Fibroblast of skin of abdomen (primary cell): ENCODE measurements around the gene GABRR2.
"Not testable (repeated sequence)": the region's sequence is repeated elsewhere in the genome, so short reads cannot be mapped to it uniquely, and the experiment has no call there.

ENCODE experiments used
- DNase-seq: peaks from one replicate; pipeline ENCODE4 v3.0.0-alpha.2; 2013

Gene GABRR2

DNA sequence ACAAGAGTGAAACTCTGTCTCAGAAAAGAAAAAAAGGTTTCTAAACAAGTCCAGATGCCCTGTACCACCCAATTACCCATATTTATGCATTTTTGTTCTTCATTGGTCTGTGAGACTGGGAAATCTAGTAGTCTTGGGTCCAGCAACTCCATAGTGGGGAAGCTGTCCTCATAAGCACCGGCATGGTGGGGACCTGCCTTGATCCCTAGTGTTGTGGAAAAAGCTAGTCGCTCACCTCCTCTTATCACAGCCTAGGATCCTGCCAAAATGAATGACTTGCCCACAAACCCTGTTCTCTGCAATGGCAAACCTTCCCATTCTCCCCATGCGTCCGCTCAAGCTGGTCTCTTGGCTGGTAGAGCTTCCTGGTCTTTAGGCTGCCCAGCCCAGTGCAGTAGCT is 59.7 kb downstream of the GABRR2 start:
- no peak for DNase-seq

DNA sequence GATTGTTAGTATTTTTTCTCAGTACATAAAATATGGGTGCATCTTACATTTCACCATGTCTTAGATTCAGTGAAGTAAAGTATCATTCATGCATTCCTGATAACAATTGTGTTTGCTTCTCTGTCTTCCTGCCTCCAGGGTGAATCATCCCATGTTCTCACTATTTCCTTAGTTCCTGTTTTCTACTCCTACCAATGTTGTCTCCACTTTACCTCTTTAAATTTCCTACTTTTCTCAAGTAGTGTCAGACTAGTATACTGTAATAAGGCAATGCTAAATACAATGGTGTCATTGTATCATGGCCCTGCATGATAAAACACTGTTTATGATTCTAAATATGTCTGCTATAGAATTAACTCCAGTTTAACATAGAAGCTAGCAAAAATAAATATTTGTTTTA is 60.5 kb downstream of the GABRR2 start:
- no peak for DNase-seq

DNA sequence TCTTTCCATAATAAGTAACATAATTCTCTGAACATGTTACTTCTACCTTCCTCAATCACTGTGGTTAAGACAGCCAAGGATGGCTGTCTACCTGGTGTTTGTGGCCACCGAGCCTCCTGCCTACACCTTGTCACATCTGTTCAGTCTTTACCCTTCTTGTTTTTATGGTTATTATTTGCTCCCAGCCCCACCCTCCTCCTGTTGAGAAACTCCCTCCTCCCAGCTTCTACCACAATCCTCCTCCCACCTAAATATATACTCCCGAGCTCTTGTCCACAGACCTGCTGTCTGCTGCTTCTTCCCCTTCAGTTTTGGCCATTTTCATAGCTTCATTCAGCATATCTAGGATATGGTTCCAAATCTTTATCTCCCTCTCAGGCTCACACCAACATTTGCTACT is 62.2 kb downstream of the GABRR2 start:
- DNase-seq = no peak

DNA sequence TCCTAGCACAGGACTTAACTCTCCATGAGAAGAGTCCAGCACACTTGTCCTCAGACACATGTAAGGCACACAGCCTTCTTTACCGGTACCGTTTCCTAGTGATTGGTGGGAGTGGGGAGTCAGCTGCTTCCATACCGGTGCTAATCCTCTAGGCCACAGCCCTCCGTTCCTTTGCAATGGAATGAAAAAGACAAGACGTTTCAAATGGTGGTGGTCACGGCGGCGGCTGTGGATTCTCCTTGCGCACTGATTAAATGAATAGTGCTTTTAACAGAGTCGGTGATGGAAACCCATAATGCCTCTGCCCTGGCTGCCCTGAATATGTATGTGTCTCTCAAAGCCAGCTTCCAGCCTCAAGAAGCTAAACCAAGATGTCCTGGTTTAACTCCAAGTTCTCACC is 63.1 kb downstream of the GABRR2 start:
- no peak for DNase-seq

DNA sequence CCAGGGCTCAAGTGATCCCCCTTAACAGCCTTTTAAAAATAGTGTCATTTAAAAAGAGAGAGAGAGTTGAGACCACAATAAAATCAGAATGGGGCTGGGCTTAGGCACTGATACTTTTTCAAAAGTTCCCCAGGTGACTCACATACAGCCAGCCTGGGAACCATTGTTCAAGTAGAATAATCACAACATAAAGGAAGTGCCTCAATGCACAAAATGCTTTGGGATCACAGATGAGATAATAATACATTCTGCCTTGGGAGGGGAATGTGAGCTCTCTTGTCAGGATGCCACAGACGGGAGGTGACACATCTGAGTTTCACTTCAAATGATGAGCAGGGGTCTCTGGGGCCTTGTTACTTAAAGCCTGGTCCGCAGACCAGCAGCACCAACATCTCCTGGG is 63.9 kb downstream of the GABRR2 start:
- no peak for DNase-seq

DNA sequence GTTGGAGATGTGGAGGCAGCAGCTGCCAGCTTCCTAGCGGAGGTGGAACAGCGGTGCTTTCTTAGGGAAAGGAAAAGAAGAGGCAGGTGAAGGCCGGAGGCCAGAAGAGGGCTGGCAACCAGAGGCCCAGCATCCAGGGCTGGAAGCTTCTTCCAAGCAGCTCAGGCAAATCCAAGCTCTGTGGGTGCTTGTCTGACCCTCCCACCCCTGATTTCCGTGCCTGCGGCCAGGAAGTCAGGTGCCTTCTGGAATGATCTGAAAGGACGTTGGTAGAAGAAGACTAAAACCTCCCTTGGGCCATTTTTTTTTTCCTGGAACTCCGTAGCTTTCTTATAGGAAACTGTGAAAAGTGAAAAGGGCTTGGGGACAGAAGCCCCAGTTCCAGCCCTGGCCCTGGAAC is 64.9 kb downstream of the GABRR2 start:
- DNase-seq = no peak

DNA sequence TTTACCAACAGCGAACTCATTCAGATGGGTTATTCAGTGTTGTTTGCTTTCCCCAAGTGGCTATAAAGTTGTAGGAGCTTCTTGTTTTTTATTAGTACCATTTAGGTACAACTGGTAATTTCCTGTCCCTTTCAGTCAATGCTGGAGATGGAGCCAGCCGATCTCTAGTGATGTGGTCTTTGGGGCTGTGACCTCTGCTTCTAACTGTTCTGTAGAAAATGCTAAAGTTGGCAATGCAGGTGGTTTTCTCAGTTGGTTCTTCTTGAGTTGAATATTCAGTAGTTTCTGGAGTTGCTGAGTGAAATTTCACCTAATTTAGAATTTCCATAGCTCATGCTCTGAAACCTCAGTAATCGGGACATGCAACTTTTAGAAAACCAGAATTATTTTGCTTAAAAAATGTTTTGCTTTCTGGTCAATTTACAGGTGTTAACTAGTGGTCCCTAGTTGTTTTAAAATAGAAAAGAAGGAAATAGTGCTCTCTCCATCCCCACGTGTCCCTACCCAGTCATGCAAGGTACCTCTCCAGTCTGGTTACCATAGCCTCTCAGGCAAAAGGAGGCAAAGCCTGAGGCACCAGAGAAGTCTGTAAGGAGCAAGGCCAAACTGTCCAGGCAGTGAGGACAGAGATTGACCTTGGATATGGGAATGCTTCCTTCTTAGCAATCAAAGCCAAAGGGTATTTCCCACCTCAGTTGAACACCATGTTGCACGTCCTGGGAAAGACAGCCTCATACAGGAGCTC is 70.7 kb downstream of the GABRR2 start:
- DNase-seq = no peak

DNA sequence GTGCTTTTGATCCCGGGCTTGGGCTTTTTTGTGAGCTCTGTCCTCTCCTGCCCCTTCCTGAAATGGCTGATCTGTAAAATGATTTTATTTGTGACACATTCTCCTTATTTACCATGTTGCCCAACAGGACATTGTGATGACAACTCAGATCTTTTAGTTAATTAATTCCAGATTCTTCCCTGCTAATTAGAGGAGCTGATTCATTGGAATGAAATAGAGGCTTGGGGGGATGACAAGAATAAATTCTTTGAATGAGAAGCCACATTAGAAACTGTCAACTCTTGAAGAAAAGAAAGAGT is 71.8 kb downstream of the GABRR2 start:
- peak; percentile 44 for DNase-seq

DNA sequence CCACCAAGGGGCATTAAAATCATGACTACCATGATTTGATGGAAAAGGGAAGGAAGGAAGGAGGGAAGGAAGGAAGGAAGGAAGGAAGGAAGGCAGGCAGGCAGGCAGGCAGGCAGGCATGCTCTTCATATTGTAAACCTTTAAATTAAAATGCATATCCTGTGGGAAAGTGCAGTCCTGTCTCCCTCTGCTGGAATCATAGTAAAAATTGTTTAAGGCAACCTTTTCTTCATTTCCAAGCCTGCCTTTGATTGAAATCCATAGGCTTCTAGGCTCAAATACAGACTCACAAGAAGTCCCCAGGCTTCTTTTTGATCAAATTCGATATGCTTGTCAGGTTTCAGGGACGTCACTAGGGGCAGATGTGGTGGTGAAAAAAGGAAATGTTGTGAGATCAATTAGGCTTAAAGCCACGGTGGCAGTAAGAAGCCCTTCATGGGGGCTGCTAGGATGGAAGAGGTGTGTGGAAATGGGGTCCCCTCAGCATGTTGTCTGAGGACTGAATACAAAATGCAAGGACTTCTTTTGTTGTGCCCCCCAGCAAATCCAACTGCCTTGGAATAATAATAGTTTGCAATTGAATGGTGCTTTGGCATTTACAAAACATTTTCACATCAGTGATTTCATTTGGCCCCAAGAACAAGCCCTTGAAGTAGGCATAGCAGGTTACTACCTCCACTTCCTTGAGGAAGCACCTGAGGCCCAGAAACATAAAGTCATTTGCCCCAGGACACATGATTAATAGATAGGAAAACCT is 72.3 kb downstream of the GABRR2 start:
- peak; percentile 57 for DNase-seq

DNA sequence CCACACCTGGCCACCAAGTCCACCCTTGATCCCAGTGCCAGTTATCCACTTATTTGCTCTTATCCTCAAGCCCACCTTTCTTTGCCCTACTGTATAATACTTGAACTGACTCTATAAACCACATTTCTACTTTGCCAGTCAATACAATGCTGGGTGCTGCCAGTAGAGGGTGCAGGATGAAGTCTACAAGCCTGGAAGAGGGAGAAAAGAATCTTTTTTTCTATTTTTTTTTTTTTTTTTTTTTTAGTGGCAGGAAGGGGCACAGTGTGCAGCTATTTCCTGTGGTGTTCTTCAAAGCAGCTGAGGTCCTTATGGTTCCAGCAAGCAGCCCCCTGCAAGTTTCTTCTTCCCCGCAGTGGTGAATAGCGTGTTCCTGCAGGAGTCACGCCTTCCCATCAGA is 75.8 kb downstream of the GABRR2 start:
- no peak for DNase-seq

DNA sequence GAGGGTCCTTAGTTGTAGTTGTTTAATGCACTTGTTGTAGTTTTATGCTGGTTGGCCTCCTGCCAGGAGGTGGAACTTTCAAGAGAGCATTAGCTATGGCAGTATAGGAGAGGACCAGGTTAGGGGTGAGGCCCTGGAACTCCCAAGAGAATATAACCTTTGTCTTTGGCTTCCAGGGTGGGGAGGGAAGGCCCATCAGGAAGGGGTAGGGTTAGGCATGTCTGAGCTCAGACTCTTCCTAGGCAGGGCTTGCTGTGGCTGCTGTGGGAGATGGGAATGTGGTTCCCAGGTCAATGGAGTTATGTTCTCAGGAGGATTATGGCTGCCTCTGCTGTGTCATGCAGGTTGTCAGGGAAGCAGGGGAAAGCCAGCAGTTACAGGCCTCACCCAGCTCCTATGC is 77.9 kb downstream of the GABRR2 start:
- DNase-seq = no peak

DNA sequence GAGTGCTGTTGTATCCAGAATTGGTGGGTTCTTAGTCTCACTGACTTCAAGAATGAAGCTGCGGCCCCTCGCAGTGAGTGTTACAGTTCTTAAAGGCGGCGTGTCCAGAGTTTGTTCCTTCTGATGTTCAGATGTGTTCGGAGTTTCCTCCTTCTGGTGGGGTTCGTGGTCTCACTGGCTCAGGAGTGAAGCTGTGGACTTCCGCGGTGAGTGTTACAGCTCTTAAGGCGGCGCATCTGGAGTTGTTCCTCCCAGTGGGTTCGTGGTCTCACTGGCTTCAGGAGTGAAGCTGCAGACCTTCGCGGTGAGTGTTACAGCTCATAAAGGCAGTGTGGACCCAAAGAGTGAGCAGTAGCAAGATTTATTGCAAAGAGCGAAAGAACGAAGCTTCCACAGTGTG is 81.5 kb downstream of the GABRR2 start:
- DNase-seq = not testable (repeated sequence)

DNA sequence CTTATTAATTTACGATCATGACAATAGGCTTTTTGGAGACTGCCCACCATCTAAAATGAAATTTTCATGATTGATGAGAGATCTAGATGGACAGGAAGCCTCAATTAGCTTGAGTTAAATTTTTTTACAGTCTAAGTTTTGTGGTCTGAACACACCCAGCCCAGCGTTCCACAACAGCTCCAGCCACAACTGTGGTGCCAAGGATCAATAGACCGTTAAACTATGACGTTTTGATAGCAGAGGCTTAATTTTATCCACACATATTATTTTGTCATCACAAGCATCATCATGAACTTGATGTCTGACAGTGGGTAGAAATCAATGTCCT is 92.4 kb downstream of the GABRR2 start:
- DNase-seq = no peak

DNA sequence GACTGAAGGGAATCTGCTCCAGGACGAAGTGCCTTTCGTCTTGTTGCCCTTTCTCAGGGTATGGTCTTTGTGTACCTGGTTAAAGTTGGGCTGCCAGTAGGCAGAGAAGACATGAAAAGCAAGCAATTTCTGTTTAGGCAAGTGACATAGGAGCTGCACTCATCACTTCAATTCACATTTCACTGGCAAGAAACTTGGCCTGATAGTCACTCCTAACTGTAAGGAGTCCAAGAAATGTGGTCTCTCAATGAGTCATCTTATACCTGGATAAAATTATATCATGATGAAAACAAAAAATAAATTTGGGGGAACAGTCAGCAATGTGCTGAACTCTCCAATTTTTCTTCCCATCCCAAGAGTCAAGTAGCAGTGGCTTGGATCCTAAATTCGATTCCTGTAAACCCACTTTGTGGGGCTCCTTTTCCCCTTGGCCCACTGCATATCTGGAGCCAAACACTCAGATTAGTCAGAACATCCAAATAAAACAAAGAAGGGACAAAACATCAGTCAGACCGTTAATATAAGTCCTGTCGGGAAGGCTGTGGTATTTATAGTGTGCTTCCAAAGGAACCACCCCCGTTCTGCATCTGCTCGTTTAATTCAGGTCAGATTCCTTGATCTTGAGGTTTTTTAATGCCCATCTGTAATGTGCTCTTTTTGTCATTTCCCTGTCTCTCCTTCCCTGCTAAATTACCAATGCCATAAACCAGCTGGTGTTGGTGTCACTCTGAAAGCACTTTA is 93.0 kb downstream of the GABRR2 start:
- no peak for DNase-seq

DNA sequence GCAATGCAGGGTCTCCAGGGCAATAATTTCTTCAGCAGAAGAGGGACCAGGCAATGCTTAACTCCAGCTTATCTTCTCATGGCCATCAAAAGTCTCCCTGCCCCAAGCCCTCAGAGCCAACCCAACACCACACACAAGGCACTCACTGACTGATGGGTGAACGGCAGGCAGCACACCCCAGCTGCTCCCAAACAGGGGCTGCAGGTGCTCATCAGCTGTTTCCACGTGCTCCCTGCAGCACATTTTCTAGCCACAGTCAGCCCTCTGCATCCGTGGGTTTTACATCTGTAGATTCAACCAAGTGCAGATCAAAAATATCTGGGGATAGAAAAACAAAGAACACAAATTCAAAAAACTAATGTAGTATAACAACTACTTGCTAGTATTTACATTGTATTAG is 94.0 kb downstream of the GABRR2 start:
- no peak for DNase-seq

DNA sequence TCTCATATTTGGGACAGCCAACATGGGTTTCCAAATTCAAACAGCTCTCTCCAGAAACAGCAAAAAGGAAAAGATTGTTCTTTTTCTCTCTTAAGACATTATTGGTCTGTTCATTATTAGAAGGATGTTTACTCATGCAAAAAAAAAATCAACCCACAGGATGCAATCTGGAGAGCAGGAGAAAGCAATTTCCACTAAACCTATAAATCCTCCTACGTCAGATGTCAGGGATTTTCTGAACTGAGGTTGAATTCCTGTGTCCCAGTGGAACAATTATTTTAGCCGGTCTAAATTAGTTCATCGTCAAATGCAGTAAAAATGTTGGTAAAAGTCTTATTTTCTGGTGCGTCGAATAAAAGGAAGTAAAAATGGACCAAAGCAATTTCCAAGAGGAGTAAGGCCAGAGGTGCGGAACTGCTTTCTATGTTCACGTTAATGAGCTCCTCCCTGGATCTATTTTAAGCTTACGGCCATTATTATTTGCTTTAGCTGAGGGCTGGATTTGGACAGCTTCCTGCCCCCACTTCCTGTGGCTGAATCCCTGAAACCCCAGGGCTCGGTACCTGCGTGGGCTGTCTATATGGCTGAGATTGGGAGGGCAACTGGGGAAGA is 97.7 kb downstream of the GABRR2 start, which contains the start of gene GABRR1:
Gene GABRR1 (minus strand): TSS at position 60 of the 612 bp plus-strand sequence. CDS start 36 bp downstream, at position 24.
- DNase-seq = no peak

DNA sequence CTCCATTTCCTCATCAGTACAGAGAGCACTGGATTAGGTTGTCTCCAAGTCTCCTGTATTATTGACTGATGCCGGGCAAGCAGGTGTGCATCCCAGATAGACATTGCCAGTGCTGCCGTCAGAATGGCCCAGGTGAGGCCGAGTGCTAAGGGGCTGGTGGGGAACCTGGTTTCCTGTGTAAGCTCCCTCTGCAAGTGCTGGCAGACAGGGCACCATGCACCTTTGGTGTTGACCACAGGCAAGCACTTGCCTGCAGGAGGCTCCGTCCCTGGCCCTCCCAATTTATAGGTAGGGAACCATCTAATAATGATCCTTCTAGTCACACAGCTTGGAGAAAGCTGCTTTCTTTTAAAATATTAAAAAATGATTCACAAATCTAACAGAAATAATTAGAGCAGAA is 98.7 kb downstream of the GABRR2 start:
- DNase-seq = no peak

DNA sequence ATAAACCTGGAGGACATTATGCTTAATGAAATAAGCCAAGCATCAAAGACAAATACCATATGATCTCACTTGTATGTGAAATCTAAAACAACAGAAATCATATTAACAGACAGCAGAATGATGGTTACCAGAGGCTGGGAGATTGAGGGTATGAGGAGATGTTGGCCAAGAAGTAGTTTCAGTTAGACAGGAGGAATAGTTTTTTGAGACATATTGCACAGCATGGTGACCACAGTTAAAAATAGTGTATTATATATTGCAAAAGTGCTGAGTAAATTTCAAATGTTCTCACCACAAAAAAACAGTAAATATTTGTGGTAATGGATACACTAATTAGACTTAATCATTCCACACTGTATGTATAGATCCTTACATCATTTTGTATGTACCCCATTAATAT is 99.7 kb downstream of the GABRR2 start:
- no peak for DNase-seq

DNA sequence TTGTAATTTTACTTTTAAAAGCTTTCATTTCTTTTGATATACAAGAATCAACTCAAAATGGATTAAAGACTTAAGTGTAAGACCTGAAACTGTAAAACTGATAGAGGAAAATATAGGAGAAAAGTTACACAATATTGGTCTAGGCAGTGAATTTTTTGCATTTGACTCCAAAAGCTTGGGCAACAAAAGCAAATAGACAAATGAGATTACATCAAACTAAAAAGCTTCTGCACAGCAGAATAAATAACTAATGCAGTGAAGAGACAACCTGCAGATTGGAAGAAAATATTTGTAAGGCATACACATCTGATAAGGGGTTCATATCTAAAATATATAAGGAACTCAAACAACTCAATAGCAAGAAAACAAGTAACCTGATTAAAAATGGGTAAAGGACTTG is 100.9 kb downstream of the GABRR2 start:
- DNase-seq = no peak

DNA sequence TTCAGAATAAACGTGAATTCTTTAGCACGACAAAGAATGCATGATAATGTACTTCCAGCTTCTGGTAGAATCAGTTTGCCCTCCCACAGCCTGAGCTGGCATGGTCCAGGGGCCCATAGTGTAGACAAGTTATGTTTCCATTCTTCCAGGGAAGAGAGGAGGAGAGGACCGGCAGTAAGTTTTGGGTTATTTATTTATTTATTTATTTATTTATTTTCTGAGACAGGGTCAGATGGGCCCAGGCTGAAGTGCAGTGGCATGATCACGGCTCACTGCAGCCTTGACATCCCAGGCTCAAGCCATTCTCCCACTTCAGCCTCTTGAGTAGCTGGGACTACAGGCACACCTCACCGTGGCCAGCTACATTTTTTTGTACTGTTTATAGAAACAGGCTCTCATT is 102.6 kb downstream of the GABRR2 start:
- no peak for DNase-seq

DNA sequence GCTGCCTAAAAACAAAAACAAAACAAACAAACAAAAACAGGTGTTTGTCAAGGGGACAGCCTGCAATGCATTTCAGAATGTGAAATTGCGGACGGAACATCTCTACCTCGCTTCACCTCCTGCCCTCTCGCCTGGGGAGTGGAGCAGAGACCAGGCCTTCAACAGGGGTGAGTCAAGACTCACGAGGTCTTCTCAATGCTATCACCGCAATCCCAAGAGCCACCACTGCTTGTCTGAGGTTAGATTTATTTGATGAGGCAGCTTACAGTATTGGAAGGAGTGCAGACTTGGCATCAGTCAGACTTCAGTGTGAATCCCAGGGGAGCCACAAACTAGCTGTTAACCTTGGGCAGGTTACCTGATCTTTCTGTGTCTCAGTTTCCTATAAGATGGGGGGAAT is 105.6 kb downstream of the GABRR2 start:
- no peak for DNase-seq

DNA sequence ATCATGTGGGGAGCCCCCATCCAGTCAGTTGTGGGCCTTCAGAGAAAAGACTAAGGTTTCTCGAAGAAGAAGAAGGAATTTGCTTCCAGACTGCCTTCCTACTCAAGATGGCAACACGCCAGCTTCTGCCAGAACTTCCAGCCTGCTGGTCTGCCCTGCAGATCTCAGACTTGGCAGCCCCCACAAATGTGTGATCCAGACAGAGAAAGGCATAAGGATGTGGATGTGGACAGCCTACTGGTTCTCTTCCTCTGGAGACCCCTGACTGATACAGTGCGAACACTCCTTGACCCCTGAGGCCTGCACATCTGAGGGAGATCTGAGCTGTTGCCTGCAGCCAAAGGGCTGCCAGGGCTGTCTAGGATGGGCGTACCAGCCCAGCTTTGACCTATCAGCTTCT is 106.5 kb downstream of the GABRR2 start:
- no peak for DNase-seq
